Measurements from ENCODE around the gene FRMPD2.
"Not testable (repeated sequence)": the region's sequence is repeated elsewhere in the genome, so short reads cannot be mapped to it uniquely, and the experiment has no call there.

The FRMPD2 gene

GRCh38 chr10:48289501-48290238, 15.2 kb upstream of the FRMPD2 start:
- peak in 1 of 2 donors; percentile 25 for DNase-seq (ENCODE audit: low read depth in 2 of 2)

- no peak for DNase-seq (ENCODE audit: low read depth in 2 of 2)
These were observed 14.2 kb upstream of the FRMPD2 start for GRCh38 chr10:48288661-48289060.

GRCh38 chr10:48287417-48288391, 13.2 kb upstream of the FRMPD2 start:
- DNase-seq (ENCODE audit: low read depth in 2 of 2) = no peak

- no peak for DNase-seq (ENCODE audit: low read depth in 2 of 2)
These were observed 11.9 kb upstream of the FRMPD2 start for GRCh38 chr10:48286356-48286755.

GRCh38 chr10:48285710-48286109, 11.2 kb upstream of the FRMPD2 start:
- DNase-seq (ENCODE audit: low read depth in 2 of 2) = no peak

- no peak for DNase-seq (ENCODE audit: low read depth in 2 of 2)
These were observed 10.3 kb upstream of the FRMPD2 start for GRCh38 chr10:48284811-48285210.

GRCh38 chr10:48284002-48284546, 9.6 kb upstream of the FRMPD2 start:
- no peak for DNase-seq (ENCODE audit: low read depth in 2 of 2)

- DNase-seq (ENCODE audit: low read depth in 2 of 2) = no peak
These were observed 8.3 kb upstream of the FRMPD2 start for GRCh38 chr10:48282829-48283228.

- DNase-seq (ENCODE audit: low read depth in 2 of 2) = not testable (repeated sequence)
These were observed 7.2 kb upstream of the FRMPD2 start for GRCh38 chr10:48281697-48282096.

- DNase-seq (ENCODE audit: low read depth in 2 of 2) = no peak
These were observed 4.7 kb upstream of the FRMPD2 start for GRCh38 chr10:48279081-48279751.

- no peak for DNase-seq (ENCODE audit: low read depth in 2 of 2)
These were observed 2.6 kb upstream of the FRMPD2 start for GRCh38 chr10:48277093-48277492.

- no peak for DNase-seq (ENCODE audit: low read depth in 2 of 2)
These were observed 755 bp downstream of the FRMPD2 start for GRCh38 chr10:48273741-48274140.

- no peak for DNase-seq (ENCODE audit: low read depth in 2 of 2)
These were observed 1.8 kb downstream of the FRMPD2 start for GRCh38 chr10:48272682-48273081.

GRCh38 chr10:48271047-48271730, 3.3 kb downstream of the FRMPD2 start:
- no peak for DNase-seq (ENCODE audit: low read depth in 2 of 2)

GRCh38 chr10:48266528-48266927, 8.0 kb downstream of the FRMPD2 start:
- DNase-seq (ENCODE audit: low read depth in 2 of 2) = no peak

GRCh38 chr10:48258105-48258504, 16.4 kb downstream of the FRMPD2 start:
- no peak for DNase-seq (ENCODE audit: low read depth in 2 of 2)

- DNase-seq (ENCODE audit: low read depth in 2 of 2) = no peak
These were observed 17.0 kb downstream of the FRMPD2 start for GRCh38 chr10:48257407-48257961.

GRCh38 chr10:48255722-48256121, 18.8 kb downstream of the FRMPD2 start:
- no peak for DNase-seq (ENCODE audit: low read depth in 2 of 2)

- no peak for DNase-seq (ENCODE audit: low read depth in 2 of 2)
These were observed 19.6 kb downstream of the FRMPD2 start for GRCh38 chr10:48254750-48255512.

- DNase-seq (ENCODE audit: low read depth in 2 of 2) = no peak
These were observed 20.4 kb downstream of the FRMPD2 start for GRCh38 chr10:48253970-48254657.

Data from stimulated activated CD4-positive, alpha-beta T cell treated with anti-CD3 and anti-CD28 coated beads, Interleukin-15, amount 100 ng/mL, for 48 hours (primary cell).